Measurements from ENCODE around the gene CAPN13. TPM values are rescaled to one million over a fixed set of nuclear protein-coding genes. Genes with fewer than 3 reads are reported as not detected.

The CAPN13 gene
- total and polyA plus RNA-seq, 2 donors (not counting 1 experiment from before 2014, with no cell fraction given), result not detected

- H3K4me2 ChIP-seq (replicated peaks; ENCODE audit: low read depth, low read length, poor library complexity, severe bottlenecking), result no peak overlapping the region
These were observed 123.2 kb downstream of the CAPN13 start for GRCh38 chr2:30684026-30684425.

More at GRCh38 chr2:30684026-30684425, 123.2 kb downstream of the CAPN13 start:
- no peaks in the 10 kb centered on the region for H3K27me3 ChIP-seq (replicated peaks in 1 of 4; ENCODE audit: control extremely low read depth in 1 of 4, control insufficient read depth in 3 of 4, insufficient read depth in 4 of 4, low read length in 3 of 4)
- no peaks in the 10 kb centered on the region for H3K27me3 Mint-ChIP-seq
- 97% methylated on average over 7 of the region's 8 CpGs for WGBS (ENCODE audit: insufficient coverage)
- H3K9me3 Mint-ChIP-seq (ENCODE audit: insufficient read depth), result no peaks in the 10 kb centered on the region
- peaks cover 6 to 13% of the 10 kb centered on the region in 2 donors for H3K4me1 ChIP-seq (ENCODE audit: control insufficient read depth in 2 of 2, insufficient read depth in 2 of 2, low read length in 2 of 2)
- ChIA-PET POLR2A (no interaction called here), CTCF (interaction anchor here (1.8 kb wide), 1 partner anchor 181 kb away, joined by 6 read pairs; no protein-coding TSS in a partner anchor)
- no peaks in the 10 kb centered on the region for H3K36me3 ChIP-seq (replicated peaks in 1 of 2; ENCODE audit: control extremely low read depth in 1 of 2, control insufficient read depth in 1 of 2, extremely low read depth in 1 of 2, insufficient read depth in 2 of 2, low read length in 1 of 2)
- TF ChIP-seq CTCF (IDR thresholded peaks at IDR 0.05), result no peak
- no peak for TF ChIP-seq EZH2 (IDR thresholded peaks at IDR 0.05; ENCODE audit: borderline replicate concordance, insufficient read depth, low read depth, low read length, poor library complexity, severe bottlenecking)
- H3K9me3 ChIP-seq (ENCODE audit: control extremely low read depth in 1 of 3, control insufficient read depth in 2 of 3, insufficient read depth in 1 of 3, low read length in 2 of 3), result no peaks in the 10 kb centered on the region
- no peak overlapping the region for H3K4me3 Mint-ChIP-seq
- no peak overlapping the region for H3K27ac Mint-ChIP-seq
- DNase-seq, result no peak
- no peaks in the 10 kb centered on the region for H3K79me2 ChIP-seq (ENCODE audit: control insufficient read depth, insufficient read depth, low read length)
- H3K4me1 Mint-ChIP-seq, result peaks cover 12% of the 10 kb centered on the region
- ATAC-seq (ENCODE audit: low read depth), result no peak
- no peak overlapping the region for H3K4me3 ChIP-seq (ENCODE audit: control extremely low read depth in 1 of 5, extremely low read depth in 1 of 5, insufficient read depth in 1 of 5, low read depth in 2 of 5, low read length in 4 of 5)
- H3K27ac ChIP-seq (ENCODE audit: low read length in 2 of 2), result no peak overlapping the region
- no peak overlapping the region for H3K9ac ChIP-seq (ENCODE audit: low read length)
- intact Hi-C loops (cut with micrococcal nuclease), result no loop called here
- H4K20me1 ChIP-seq (ENCODE audit: control insufficient read depth, insufficient read depth, low read length, poor library complexity, severe bottlenecking), result no peaks in the 10 kb centered on the region
- H2AFZ ChIP-seq (ENCODE audit: insufficient read depth, low read depth, low read length, poor library complexity, severe bottlenecking), result peak overlapping the region; percentile 67
